ENCODE results near the gene PLA2G4D. TPM values are rescaled to one million over a fixed set of nuclear protein-coding genes. Genes with fewer than 3 reads are reported as not detected.

The PLA2G4D gene
- total RNA-seq, 4 donors from 2014 or later = 0.19 to 5.9 (median 0.23) TPM

- H3K27ac ChIP-seq = no peak overlapping the region
- DNase-seq = no peak
- TF ChIP-seq CTCF (IDR thresholded peaks at IDR 0.05) (peak; percentile 87 to 97 (median 94)), POLR2A (IDR thresholded peaks at IDR 0.05) (no peak)
- peaks cover 7 to 24% (median 7%) of the 10 kb centered on the region in 3 donors for H3K4me1 ChIP-seq
- H3K36me3 ChIP-seq = no peaks in the 10 kb centered on the region
- peaks cover 0 to 2% (median 0%) of the 10 kb centered on the region in 4 donors for H3K27me3 ChIP-seq
- intact Hi-C loops (cut with DNase I) = loop anchor here (5.0 kb wide), 1 partner anchor 73 kb away; no protein-coding TSS in a partner anchor
- 45 to 47% methylated on average over 14 of the region's 14 CpGs for WGBS, 2 donors
- no peak overlapping the region for H3K4me3 ChIP-seq
- no peaks in the 10 kb centered on the region for H3K9me3 ChIP-seq
Observed at GRCh38 chr15:42059661-42060476, 34.5 kb downstream of the PLA2G4D start.

- Histone ChIP-seq H3K4me3 (no peak overlapping the region), H3K4me1 (peaks cover 7 to 24% (median 7%) of the 10 kb centered on the region in 3 donors), H3K27ac (peak overlapping the region in 1 of 4 donors; percentile 97), H3K36me3 (no peaks in the 10 kb centered on the region), H3K27me3 (peaks cover 0 to 2% (median 0%) of the 10 kb centered on the region in 4 donors), H3K9me3 (no peaks in the 10 kb centered on the region)
- WGBS, 2 donors = 40 to 52% methylated on average over 3 of the region's 3 CpGs
- TF ChIP-seq POLR2A (IDR thresholded peaks at IDR 0.05) (no peak), CTCF (IDR thresholded peaks at IDR 0.05) (no peak)
- DNase-seq = no peak
- intact Hi-C loops (cut with DNase I) = no loop called here
Observed at GRCh38 chr15:42058791-42059190, 35.6 kb downstream of the PLA2G4D start.

- intact Hi-C loops (cut with DNase I) = no loop called here
- Histone ChIP-seq H3K36me3 (no peaks in the 10 kb centered on the region), H3K4me1 (peaks cover 7 to 24% (median 7%) of the 10 kb centered on the region in 3 donors), H3K27ac (peak overlapping the region; percentile 85 to 97 (median 90)), H3K27me3 (peaks cover 0 to 2% (median 0%) of the 10 kb centered on the region in 4 donors), H3K9me3 (no peaks in the 10 kb centered on the region), H3K4me3 (no peak overlapping the region)
- 45 to 68% methylated on average over 5 of the region's 6 CpGs for WGBS, 2 donors
- TF ChIP-seq CTCF (IDR thresholded peaks at IDR 0.05) (no peak), POLR2A (IDR thresholded peaks at IDR 0.05) (no peak)
- DNase-seq = no peak
Observed at GRCh38 chr15:42057799-42058646, 36.3 kb downstream of the PLA2G4D start.

GRCh38 chr15:42056934-42057798, 37.2 kb downstream of the PLA2G4D start:
- peaks cover 7 to 24% (median 7%) of the 10 kb centered on the region in 3 donors for H3K4me1 ChIP-seq
- no peaks in the 10 kb centered on the region for H3K9me3 ChIP-seq
- peak overlapping the region; percentile 87 to 97 (median 90) for H3K27ac ChIP-seq
- H3K4me3 ChIP-seq = peak overlapping the region; percentile 18 to 59 (median 38)
- intact Hi-C loops (cut with DNase I) = no loop called here
- peaks cover 0 to 2% (median 0%) of the 10 kb centered on the region in 4 donors for H3K27me3 ChIP-seq
- 7% methylated on average over 18 to 20 of the region's 37 CpGs for WGBS, 2 donors
- no peak for DNase-seq
- peak in 1 of 4 donors; percentile 27 for TF ChIP-seq POLR2A (IDR thresholded peaks at IDR 0.05)
- peak in 5 of 6 experiments; percentile 34 to 74 (median 43) for TF ChIP-seq CTCF (IDR thresholded peaks at IDR 0.05)
- H3K36me3 ChIP-seq = no peaks in the 10 kb centered on the region
